Uterus (tissue), 4 donors: ENCODE data around the gene MPPED1. TPM values are rescaled to one million over a fixed set of nuclear protein-coding genes. Genes with fewer than 3 reads are reported as not detected.

Experiments
- DNase-seq, 2 donors: peaks; one replicate each; pipeline ENCODE4 v3.0.0-alpha.2; 2019 to 2020
- H3K27ac ChIP-seq, 2 donors: fragments of 200-600 bp; sonication (generic); 1 replicate in 1 of 2; 2 replicates in 1 of 2; pipeline ENCODE4 v1.5.1; 2016 to 2018
- H3K27me3 ChIP-seq, 2 donors: fragments of 200-600 bp; sonication (generic); one replicate each; pipeline ENCODE4 v1.5.1; 2018 to 2019; ENCODE audit warnings: control low read depth in 1 of 2
- H3K36me3 ChIP-seq, 2 donors: fragments of 200-600 bp; sonication (generic); one replicate each; pipeline ENCODE4 v1.5.1; 2019; ENCODE audit warnings: control low read depth in 1 of 2
- H3K4me1 ChIP-seq, 2 donors: fragments of 200-600 bp; sonication (generic); one replicate each; pipeline ENCODE4 v1.5.1; 2018 to 2019; ENCODE audit warnings: control low read depth in 1 of 2
- H3K4me3 ChIP-seq, 2 donors: fragments of 200-600 bp; sonication (generic); 1 replicate in 1 of 2; 2 replicates in 1 of 2; pipeline ENCODE4 v1.5.1; 2018 to 2019; ENCODE audit warnings: mild to moderate bottlenecking in 1 of 2
- H3K9me3 ChIP-seq, 2 donors: fragments of 200-600 bp; sonication (generic); one replicate each; pipeline ENCODE4 v1.5.1; 2019; ENCODE audit warnings: control low read depth in 1 of 2
- CTCF ChIP-seq, 4 experiments: fragments of 200-600 bp in 2 of 4; fragments of 450-650 bp in 2 of 4; sonication (generic) in 2 of 4; IDR thresholded peaks; one replicate each; pipeline ENCODE4 v1.5.1; 2016 to 2019; ENCODE audit warnings: antibody characterized with exemption in 4 of 4, mild to moderate bottlenecking in 2 of 4, moderate library complexity in 1 of 4
- POLR2A ChIP-seq, 2 donors: fragments of 450-650 bp; IDR thresholded peaks; one replicate each; pipeline ENCODE4 v1.6.1; 2016; ENCODE audit warnings: antibody characterized with exemption in 2 of 2, mild to moderate bottlenecking in 1 of 2, moderate library complexity in 1 of 2
- intact Hi-C: fragments of 100-400 bp; cut with DNase I; formaldehyde crosslinking; loops from one replicate; pipeline ENCODE4 v1.15.1; 2023; ENCODE audit warnings: low total_unique reads
- total RNA-seq, 4 donors: library from RNA; depleted of rRNA in 3 of 4; stranded (reverse); fragments of >200 nt in 3 of 4; gene quantifications; one replicate each; pipeline versions ENCODE4 v1.1.0 to v1.2.4, GENCODE V29; 2014 to 2023
- donor health status: DM: yes; HTN: yes; CAD: no.

Gene MPPED1
- total RNA-seq, 4 donors from 2014 or later = 0.67 to 8.4 TPM; not detected in 2

DNA sequence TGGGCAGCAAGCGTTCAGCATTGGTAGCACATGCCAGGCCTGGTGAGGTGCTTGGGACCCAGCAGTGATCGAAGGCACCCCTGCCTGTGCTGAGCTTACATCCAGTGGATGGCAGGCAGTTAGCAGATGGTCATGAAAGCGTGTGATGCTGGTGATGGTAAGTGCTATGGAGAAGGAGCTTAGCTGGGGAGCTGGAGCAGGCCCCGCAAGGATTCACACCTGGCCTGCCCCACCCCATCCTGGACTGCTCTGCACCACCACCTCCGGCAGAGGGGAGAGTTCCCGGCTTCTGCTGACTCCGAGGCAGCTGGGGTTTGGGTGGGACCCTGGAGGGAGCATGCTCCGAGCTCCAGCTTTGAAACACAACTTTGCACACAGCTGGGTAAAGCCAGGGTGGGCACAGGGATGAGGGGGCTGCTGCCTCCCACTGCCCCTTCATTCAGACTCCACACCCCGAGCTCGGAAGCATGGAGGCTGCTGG, 16.2 kb downstream of the MPPED1 start:
- no peak overlapping the region for H3K27ac ChIP-seq
- no peak for DNase-seq
- H3K9me3 ChIP-seq = no peaks in the 10 kb centered on the region
- H3K36me3 ChIP-seq = no peaks in the 10 kb centered on the region
- intact Hi-C loops = no loop called here
- TF ChIP-seq CTCF (IDR thresholded peaks at IDR 0.05) = no peak
- no peak for TF ChIP-seq POLR2A (IDR thresholded peaks at IDR 0.05)
- H3K27me3 ChIP-seq = no peaks in the 10 kb centered on the region
- H3K4me1 ChIP-seq = no peaks in the 10 kb centered on the region
- no peak overlapping the region for H3K4me3 ChIP-seq

GRCh38 chr22:43428521-43428920, 16.7 kb downstream of the MPPED1 start:
- Histone ChIP-seq H3K36me3 (no peaks in the 10 kb centered on the region), H3K27me3 (no peaks in the 10 kb centered on the region), H3K9me3 (no peaks in the 10 kb centered on the region), H3K4me1 (no peaks in the 10 kb centered on the region), H3K4me3 (no peak overlapping the region), H3K27ac (no peak overlapping the region)
- TF ChIP-seq POLR2A (IDR thresholded peaks at IDR 0.05) = no peak
- TF ChIP-seq CTCF (IDR thresholded peaks at IDR 0.05) = no peak
- intact Hi-C loops = no loop called here
- no peak for DNase-seq

DNA sequence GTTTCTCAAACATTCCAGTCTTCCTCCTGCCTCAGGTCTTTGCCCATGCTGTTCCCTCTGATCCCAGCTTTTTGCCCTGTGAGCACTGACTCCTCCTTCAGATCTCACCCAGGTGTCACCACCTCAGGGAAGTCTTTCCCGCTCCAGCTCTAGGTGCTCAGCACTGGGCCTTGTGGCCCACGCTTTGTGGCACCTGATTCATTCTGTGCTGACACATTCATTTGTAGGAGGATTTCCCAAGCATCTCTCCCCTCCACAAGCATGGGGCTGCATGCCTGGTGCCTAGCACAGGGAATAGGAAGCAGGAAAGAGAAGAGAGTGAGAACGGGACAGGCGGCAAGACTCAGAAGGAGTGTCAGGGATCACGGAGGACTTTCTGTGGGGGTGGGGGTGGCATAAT, 17.6 kb downstream of the MPPED1 start:
- H3K36me3 ChIP-seq = no peaks in the 10 kb centered on the region
- H3K27ac ChIP-seq = no peak overlapping the region
- no peaks in the 10 kb centered on the region for H3K27me3 ChIP-seq
- intact Hi-C loops = no loop called here
- no peak for DNase-seq
- H3K9me3 ChIP-seq = no peaks in the 10 kb centered on the region
- no peak overlapping the region for H3K4me3 ChIP-seq
- H3K4me1 ChIP-seq = no peaks in the 10 kb centered on the region
- TF ChIP-seq CTCF (IDR thresholded peaks at IDR 0.05) = no peak
- no peak for TF ChIP-seq POLR2A (IDR thresholded peaks at IDR 0.05)

DNA sequence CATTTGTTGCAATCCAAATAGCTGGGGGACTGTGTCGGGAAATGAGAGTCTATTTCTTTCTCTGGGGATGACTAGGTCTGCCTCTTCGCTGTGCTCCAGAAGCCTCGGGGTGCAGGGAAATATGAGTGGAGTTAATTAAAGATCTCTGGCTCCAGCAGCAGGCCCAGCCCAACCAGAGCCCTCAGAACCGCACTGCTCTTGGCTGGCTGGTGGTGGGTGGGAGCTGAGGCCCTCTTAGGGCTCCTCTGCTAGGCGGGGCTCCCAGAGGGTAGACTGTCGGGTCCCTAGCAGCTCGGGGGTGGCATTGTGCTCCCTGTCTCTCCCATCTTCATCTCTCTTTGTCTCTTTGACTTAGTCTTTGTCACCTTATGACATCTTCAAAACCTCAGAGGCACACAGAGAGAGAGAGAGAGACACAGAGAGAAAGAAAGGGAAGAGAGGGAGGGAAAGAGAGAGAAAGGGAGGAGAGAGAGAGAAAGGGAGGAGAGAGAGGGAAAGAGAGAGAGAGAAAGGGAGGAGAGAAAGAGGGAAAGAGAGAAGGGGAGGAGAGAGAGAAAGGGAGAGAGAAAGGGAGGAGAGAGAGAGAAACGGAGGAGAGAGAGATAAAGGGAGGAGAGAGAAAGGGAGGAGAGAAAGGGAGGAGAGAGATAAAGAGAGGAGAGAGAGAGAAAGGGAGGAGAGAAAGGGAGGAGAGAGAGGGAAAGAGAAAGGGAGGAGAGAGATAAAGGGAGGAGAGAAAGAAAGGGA, 20.2 kb downstream of the MPPED1 start:
- Histone ChIP-seq H3K27me3 (no peaks in the 10 kb centered on the region), H3K27ac (no peak overlapping the region), H3K9me3 (no peaks in the 10 kb centered on the region), H3K36me3 (no peaks in the 10 kb centered on the region), H3K4me3 (no peak overlapping the region), H3K4me1 (no peaks in the 10 kb centered on the region)
- intact Hi-C loops = no loop called here
- DNase-seq = no peak
- TF ChIP-seq CTCF (IDR thresholded peaks at IDR 0.05) (no peak), POLR2A (IDR thresholded peaks at IDR 0.05) (no peak)

DNA sequence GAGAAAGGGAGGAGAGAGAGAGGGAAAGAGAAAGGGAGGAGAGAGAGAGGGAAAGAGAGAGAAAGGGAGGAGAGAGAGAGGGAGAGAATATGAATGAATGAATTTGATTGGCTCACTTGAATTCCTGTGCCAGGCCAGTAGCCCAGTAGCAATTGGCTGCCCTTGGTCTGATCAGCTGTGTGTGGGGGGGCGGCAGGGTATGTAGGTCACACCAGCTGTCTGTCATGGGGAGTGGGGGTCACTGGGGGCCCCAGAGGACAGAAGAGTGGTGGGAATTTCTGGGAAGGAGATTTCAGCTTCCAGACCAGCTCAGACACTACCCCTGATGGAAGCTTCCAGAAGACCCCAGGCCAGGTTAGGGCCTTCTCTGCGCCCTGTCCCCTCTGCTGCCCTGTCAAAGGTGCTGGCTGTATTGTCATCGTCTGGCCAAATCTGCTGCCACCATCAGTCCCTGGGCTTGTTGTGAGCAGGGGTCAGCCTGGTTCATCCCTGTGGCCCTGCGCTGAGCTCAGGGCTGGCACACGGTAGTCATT, 21.1 kb downstream of the MPPED1 start:
- no peak overlapping the region for H3K27ac ChIP-seq
- intact Hi-C loops = no loop called here
- H3K4me1 ChIP-seq = no peaks in the 10 kb centered on the region
- H3K4me3 ChIP-seq = no peak overlapping the region
- H3K36me3 ChIP-seq = no peaks in the 10 kb centered on the region
- no peak for DNase-seq
- H3K9me3 ChIP-seq = no peaks in the 10 kb centered on the region
- TF ChIP-seq POLR2A (IDR thresholded peaks at IDR 0.05) (no peak), CTCF (IDR thresholded peaks at IDR 0.05) (no peak)
- no peaks in the 10 kb centered on the region for H3K27me3 ChIP-seq
